ENCODE results near the gene SLC6A13.

The SLC6A13 gene

GRCh38 chr12:214003-214741, 48.5 kb downstream of the SLC6A13 start, which contains the start of gene SLC6A12:
SLC6A12 (minus strand) TSS chr12:214157; CDS start chr12:209986, 4,171 bp downstream.
- DNase-seq (ENCODE audit: low spot score) = no peak

- DNase-seq (ENCODE audit: low spot score) = no peak
These were observed 49.1 kb downstream of the SLC6A13 start for GRCh38 chr12:213527-213932.

DNA sequence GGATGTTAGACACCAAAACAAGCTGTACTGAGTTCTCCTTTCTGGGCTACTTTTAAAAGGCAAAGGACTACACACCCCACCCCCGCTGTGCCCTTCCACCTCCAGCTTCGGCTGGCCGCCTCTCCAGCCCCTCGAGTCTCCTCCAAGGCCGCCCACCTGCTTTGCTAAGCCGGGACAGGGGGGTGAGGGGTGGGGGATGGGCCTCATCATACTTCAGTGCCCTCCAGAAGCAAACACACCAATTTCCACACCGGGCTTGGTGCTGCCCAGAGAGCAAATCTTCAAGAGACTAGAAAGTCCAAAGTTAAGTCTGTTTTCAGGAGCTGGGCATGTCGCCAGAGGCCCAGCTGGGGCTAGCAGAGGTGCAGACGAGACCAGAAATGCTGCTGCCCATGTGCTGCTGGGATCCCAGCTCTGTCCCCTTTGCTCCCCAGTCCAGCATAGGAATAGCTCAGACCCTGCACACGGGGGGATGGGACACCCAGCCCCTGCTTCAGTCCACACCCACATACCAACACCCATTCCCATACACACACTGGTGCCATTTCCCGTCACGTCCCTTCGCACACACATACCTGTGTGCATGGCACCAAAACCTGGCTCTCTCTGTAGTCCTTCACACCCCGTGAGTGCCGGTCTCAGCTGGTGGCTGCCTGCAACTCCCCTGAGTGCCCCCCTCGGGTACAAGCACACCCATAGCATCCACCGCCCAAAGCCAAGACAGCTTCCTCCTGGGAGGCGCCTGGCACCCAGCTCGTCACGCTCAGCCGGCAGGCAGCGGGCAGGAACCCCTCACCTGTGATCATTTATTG, 49.7 kb downstream of the SLC6A13 start:
- DNase-seq (ENCODE audit: low spot score) = no peak

DNA sequence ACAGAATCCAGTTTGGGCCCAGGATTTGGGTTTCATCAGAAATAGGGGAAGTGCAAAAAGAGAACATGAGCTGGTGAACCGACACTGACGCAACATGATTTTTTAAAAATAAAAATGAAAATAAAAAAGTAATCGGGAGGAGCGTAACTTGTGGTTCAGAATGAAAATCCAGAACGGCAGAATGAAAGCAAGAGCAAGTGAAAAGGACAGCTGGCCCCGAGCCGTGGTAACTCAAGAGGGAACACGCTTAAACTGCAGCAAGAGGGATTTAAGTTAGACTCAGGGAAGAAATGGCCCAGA, 50.3 kb downstream of the SLC6A13 start:
- DNase-seq (ENCODE audit: low spot score) = no peak

- no peak for DNase-seq (ENCODE audit: low spot score)
These were observed 50.8 kb downstream of the SLC6A13 start for GRCh38 chr12:211639-212414.

GRCh38 chr12:211142-211465, 51.5 kb downstream of the SLC6A13 start:
- no peak for DNase-seq (ENCODE audit: low spot score)

DNA sequence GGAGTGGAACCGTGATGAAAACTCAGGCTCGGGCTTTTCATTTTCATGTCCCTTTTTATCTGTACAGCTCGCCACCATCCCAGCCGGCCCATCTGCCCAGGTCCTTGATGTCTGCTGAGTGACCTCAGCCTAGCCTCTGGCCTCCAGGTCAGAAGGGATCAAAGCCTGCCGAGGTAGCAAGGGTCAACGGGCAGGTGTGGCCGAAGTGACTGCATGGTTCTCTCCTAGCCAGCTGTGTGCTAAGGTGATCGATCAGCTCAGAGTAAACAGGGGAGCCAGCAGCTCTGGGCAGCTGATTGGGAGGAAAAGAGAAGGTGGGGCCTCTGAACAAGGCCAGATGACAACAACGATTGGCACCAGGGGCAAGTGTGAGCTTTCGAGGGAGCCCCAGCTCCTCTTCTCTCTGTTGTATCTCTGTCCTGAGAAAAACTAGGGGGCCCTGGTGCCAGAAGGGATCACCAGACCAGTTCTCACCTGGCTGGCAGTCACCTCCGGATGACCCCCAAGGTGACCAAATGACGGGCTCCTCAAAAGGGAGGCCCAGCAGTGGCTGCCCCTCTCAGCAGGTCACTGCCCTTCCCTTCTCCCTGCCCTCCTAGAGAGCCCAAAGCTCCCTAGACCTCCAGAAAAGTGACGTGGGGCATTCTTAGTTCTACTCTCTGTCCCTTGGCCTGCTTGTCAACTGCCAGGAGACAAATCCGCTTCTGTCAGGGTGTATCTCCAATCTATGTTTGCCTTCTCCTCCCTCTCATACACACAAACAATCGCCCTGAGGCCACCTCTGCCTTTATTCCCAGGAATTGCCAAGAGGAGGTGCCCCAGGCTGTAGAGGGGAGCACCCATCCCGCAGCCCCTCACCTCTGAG, 52.1 kb downstream of the SLC6A13 start:
- no peak for DNase-seq (ENCODE audit: low spot score)

GRCh38 chr12:209851-210250, 52.8 kb downstream of the SLC6A13 start:
- DNase-seq (ENCODE audit: low spot score) = no peak

DNA sequence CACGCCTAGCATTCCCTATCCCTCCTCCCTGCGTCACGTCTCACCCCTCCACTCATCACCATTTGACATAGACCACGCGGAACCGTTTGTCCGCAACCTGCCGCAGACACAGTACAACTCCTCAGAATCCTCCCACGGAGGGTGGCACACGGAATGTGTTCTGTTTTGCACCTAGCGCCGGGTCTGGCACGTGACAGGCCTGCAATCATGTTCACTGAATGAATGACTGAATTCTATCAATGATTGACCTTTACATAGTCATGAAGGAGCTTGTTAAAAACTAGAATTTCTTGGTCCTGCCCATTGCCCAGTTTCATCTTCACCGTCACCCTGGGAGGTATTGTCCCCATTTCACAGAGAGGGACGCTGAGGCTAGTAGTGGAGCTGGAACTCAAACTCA, 53.4 kb downstream of the SLC6A13 start:
- no peak for DNase-seq (ENCODE audit: low spot score)

GRCh38 chr12:208813-209212, 53.8 kb downstream of the SLC6A13 start:
- DNase-seq (ENCODE audit: low spot score) = no peak

DNA sequence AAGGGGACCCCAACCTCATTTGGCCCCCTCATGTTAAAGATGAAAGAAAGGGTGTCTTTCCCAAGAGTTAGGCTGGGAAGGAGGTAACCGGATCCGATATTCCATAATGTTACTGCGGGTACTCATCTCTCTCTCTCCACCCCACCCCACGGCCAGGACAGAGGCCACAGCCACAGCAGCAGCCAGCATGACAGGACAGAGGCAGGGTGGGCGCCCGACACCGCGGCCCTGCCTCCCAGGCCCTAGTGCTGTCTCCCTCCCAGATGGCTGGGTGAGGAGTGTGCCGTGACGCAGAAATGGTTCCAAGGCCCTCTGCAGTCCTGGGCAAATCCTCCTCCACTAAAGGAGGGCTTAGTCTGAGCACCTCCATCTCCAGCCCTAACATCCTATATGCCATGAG, 54.8 kb downstream of the SLC6A13 start:
- no peak for DNase-seq (ENCODE audit: low spot score)

DNA sequence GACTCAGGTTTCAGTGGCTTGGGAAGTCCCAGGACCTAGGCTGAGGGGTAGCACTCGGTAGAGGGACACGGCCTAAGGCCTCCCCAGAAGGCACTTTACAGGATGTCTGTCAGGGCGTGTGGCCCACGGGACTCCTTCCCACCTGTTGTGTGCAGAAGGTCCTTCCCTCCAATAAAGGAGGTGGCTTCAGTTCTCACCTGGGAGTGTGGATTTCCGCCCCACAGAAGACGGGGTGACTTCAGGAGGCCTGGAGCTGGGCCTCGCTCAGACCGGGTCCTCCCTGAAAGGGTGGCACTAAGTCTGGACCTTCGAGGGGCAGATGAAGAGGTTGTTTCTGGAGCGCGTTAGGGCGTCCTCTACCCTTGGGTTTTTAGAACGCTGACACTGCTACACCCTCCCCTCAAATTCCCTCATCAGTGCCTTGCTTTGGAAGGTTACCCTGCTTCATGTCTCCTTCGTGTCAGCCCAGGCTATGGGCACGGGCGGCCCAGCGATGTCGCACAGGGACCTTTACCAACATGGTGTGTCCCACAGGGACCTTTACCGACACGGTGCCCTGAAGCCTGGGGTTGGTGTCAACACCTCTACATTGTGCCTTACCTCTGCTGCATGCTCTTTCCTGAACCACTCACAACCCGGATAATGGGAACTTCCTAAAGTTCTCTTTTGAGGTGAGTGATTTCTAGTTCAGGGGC, 55.7 kb downstream of the SLC6A13 start:
- no peak for DNase-seq (ENCODE audit: low spot score)

GRCh38 chr12:205026-205425, 57.6 kb downstream of the SLC6A13 start:
- DNase-seq (ENCODE audit: low spot score) = no peak

DNA sequence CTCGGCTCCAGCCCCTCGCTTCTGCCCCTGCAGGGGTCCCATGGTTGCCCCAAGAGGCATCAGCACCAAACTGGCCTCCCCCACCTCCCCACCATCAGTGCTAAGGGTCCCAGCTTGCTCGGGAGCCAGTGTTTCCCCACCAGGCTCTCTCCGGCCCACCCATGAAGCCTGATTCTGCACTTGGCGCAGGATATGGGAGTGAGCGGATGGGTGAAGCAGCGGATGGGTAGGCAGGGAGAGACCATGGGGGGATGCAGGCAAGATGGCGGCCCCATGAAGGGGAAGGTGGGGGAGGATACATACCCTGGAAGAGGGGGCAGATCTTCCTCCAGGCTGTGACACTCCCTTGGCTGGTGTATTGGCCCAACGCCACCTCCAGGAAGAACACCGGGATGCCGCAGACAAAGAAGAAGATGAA, 58.4 kb downstream of the SLC6A13 start:
- no peak for DNase-seq (ENCODE audit: low spot score)

DNA sequence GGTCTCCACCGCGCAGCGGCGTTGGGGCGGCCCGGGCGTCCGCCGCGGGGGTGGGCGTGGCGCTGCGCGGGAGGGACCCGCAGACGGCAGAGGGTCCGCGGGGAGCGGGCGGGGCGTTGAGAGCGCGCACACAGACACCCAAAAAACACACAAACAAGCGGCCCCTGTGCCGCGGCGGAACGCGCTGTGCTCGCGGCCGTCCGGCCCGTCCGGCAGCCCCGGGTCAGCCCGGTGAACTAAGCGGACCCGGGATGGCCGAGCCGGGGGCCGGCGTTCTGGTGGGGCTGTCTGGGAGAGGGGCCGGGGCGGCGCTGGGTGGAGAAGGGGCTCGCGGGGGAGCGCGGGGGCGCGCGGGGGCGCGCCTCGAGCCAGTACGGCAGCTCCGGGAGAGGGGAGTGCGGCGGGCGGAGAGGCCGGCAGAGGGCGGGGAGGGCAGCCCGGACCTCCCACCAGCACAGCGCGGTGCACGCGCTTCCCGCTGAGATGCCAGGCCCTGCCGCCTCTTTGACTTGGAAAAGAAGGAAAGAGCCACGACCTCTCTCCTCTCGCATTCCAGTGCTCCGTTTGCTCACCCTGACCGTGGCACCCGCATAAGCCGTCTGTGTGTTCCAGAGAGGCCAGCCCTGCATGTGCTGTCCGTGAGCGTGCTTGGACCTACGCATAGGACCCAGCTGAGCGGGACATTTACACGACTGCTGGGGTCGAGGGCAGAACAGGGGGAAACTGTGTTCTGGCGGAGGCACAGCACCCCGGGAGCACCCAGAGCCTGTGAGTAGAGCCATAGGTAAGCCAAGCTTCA, 59.0 kb downstream of the SLC6A13 start:
- no peak for DNase-seq (ENCODE audit: low spot score)

DNA sequence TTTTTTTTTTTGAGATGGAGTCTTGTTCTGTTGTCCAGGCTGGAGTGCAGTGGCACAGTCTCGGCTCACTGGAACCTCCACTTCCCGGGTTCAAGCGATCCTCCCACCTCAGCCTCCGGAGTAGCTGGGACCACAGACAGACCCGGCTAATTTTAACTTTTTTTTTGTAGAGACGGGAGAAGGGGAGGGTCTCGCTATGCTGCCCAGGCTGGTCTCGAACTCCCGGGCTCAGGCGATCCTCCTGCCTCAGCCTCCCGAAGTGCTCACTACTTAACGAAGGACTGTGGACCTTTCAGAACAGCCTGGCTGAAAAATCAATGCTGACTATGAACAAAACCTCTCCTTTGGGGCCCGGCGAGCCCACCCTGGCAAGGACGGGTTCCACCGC, 59.6 kb downstream of the SLC6A13 start:
- DNase-seq (ENCODE audit: low spot score) = no peak

GRCh38 chr12:202081-202731, 60.4 kb downstream of the SLC6A13 start:
- DNase-seq (ENCODE audit: low spot score) = no peak

DNA sequence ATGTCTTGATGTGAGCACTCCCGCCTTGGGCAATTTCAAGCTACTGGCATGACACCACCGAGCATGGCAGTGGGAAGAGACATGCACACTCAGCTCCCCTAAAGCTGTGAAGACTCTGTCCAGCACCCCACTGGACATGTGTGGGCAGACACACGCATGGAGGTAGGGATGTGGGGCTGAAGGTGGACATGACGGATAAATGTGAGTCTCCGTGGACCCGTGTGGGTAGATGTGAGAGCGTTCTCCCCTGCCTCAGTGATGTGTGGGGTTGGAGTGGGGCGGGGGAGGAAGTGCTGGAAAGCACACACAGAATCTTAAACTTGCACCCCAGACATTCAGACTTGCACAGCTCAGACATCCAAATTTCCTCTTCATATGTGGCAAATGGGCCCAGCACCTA, 61.3 kb downstream of the SLC6A13 start:
- no peak for DNase-seq (ENCODE audit: low spot score)

- no peak for DNase-seq (ENCODE audit: low spot score)
These were observed 63.9 kb downstream of the SLC6A13 start for GRCh38 chr12:198705-199104.
